ENCODE data around the gene EFCAB6. TPM values are rescaled to one million over a fixed set of nuclear protein-coding genes. Genes with fewer than 3 reads are reported as not detected.

The EFCAB6 gene
- total RNA-seq, 1 donor: 0.86 TPM

DNA sequence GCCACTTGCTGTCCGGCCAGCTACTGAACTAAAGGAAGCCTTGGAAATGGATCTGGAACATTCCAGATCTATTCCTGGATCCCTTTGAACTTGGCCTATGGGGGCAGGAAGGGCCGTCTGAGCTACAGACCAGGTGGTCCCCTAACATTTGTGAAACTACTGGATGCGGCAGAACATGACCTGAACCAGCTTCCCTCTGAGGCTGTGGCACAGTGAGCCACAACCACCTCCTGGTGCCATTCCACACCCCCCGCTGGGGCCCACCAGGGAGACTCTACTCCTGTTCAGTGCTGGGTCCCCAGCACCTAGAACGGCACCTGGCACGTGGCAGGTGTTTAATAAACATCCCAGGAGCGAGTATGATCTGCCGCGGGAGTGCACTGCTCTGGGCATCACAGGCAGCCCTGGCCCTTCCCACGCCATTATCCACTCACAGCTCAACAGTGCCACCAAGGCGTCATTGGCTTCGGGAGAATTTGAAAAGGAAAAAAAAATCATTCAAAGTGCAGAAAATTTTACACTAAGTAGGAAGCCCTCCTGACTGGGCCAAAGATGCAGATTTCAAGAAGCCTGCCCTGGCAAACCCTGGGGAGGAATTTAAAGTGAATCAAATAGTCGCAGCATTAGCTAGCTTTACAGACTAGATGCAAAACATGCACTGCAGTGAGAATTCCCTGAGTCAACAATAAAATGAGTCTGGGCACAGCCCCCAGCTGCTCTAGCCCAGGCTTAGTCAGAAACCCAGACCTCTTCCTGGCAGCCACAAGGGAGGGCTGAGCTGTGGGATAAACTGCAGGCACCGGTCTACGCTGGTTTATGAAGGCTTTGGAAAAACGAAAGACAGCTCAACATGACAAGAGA lies 14.3 kb upstream of the EFCAB6 start:
- TF ChIP-seq, protein P1, sequence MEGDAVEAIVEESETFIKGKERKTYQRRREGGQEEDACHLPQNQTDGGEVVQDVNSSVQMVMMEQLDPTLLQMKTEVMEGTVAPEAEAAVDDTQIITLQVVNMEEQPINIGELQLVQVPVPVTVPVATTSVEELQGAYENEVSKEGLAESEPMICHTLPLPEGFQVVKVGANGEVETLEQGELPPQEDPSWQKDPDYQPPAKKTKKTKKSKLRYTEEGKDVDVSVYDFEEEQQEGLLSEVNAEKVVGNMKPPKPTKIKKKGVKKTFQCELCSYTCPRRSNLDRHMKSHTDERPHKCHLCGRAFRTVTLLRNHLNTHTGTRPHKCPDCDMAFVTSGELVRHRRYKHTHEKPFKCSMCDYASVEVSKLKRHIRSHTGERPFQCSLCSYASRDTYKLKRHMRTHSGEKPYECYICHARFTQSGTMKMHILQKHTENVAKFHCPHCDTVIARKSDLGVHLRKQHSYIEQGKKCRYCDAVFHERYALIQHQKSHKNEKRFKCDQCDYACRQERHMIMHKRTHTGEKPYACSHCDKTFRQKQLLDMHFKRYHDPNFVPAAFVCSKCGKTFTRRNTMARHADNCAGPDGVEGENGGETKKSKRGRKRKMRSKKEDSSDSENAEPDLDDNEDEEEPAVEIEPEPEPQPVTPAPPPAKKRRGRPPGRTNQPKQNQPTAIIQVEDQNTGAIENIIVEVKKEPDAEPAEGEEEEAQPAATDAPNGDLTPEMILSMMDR (IDR thresholded peaks at IDR 0.05; ENCODE audit: insufficient read depth, low read depth, low read length): peak; percentile 34
- no peak overlapping the region for H3K4me3 ChIP-seq (ENCODE audit: low read depth, low read length)
- DNase-seq (ENCODE audit: low read depth): peak; percentile 56

DNA sequence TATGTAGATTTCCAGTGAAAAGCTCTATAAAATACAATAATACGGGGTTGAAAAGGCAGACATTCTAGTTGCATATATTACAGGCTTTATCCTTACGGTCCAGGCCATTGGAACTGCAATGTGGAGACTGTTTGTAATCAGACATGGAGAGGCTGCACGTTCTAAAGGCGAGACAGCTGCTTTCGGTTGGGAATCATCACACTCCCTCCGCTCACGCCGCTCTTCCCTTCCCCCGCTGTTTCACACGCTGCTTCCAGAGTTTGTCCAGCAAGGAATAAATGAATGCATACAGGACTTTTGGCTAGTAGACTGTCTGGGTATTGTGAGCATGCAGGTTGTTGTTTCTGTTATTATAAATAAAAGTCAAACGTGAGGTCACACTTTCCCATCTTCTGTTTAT lies 13.5 kb upstream of the EFCAB6 start:
- no peak for DNase-seq (ENCODE audit: low read depth)
- H3K4me3 ChIP-seq (ENCODE audit: low read depth, low read length): no peak overlapping the region

DNA sequence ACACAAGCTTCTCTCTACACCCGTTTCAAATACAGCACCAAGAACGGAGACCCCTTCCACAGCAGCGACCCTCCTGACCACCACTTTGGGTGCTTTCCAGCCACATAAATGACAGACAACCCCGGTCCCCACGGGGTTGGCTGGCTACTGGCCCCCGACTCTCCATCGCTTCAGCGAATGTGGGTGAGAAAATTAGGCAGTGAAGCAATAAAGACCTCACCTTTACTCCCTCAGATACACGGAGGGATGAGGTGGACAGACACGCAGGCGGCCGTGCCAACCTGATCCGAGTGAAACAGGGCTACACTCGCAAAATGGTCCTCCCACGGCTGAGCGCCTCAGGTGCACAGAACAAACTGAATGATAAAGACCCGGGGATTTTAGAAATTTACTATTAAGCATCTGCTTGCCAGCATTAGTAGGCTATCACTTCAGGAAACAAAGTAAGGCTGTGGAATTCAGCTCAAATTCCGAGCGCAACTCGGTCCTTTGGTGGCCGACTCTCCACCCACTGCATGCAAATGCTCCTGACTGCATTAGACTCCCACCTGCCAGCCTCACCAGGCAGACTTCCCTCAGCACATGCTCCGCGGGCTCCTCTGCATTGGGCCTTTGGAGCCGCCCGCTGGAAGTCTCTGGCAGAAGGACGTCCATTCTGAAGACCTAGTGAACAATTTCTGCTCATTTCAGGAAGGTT lies 12.8 kb upstream of the EFCAB6 start:
- no peak for DNase-seq (ENCODE audit: low read depth)
- TF ChIP-seq, protein P1 (IDR thresholded peaks at IDR 0.05; ENCODE audit: insufficient read depth, low read depth, low read length): no peak

More for the DNA sequence above, 13.5 kb upstream of the EFCAB6 start:
- TF ChIP-seq, protein P1 (IDR thresholded peaks at IDR 0.05; ENCODE audit: insufficient read depth, low read depth, low read length): no peak

DNA sequence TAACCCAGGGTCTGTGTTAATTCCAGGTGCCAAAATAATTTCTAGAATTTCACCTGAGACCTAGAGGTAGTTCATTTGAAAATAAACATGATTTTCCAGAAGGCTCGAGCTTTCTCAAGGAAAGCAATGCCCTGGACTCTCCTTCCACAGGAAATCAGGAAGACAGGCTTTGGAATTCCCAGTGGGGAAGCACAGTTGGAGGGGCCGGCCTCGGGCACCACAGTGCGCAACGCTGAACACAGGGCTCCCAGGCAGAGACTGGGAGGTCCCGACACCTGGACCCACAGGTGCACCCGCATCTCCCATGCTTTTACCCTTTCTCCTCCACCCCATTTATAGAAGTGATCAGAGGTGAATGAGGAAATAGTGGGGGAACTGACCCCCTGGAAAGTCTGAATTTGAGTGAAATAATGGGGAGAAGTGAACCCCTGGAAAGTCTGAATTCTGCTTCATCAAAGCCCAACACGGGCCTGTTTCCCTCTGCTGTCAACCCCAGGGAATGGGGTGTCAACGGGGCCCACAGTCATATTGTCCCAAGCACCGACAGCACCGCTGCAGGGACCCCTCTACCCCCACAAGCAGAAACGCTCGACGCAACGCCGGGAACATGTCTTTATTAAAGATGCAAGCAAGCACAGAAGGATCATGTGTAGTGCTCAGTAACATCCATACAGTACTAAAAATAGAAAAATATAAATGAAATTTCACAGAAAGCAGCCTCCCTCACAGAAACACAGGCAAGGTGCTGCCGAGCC lies 12.0 kb upstream of the EFCAB6 start:
- TF ChIP-seq, protein P1 (IDR thresholded peaks at IDR 0.05; ENCODE audit: insufficient read depth, low read depth, low read length): no peak
- no peak for DNase-seq (ENCODE audit: low read depth)
- H3K4me3 ChIP-seq (ENCODE audit: low read depth, low read length): no peak overlapping the region

More for the DNA sequence above, 12.8 kb upstream of the EFCAB6 start:
- H3K4me3 ChIP-seq (ENCODE audit: low read depth, low read length): no peak overlapping the region

DNA sequence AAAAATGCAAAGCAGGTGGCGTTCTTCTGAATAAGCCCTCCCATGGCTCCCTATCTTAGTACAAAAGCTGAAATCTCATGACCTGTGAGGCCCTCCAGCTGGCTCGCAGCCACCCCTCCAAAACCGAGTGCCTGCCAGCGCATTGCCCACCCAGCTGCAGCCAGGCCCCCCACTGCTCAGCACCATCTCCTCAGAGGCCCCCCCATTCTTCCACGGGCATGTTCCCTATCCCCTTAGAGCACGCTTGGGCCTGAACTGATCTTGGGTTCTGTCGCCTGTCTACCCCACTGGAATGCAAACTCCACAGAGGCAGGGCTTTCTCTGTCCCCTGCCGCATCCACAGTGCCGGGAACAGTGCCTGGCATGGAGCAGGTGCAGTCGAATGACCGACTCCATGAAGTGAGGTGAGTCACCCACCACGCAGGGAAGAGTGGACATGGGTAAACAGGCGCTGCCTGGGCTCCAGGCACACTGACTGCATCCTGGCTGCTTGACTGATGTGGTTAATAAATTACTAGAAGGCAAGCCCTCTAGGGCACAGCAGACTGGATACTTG lies 11.3 kb upstream of the EFCAB6 start:
- no peak overlapping the region for H3K4me3 ChIP-seq (ENCODE audit: low read depth, low read length)
- no peak for DNase-seq (ENCODE audit: low read depth)
- TF ChIP-seq, protein P1 (IDR thresholded peaks at IDR 0.05; ENCODE audit: insufficient read depth, low read depth, low read length): no peak

Data from fibroblast of villous mesenchyme (primary cell).